Tibial nerve (tissue), 3 donors: Measurements from ENCODE around the gene TMEM185A.

ENCODE experiments used
- CTCF ChIP-seq, 5 experiments: fragments of 200-600 bp in 3 of 5; fragments of 450-650 bp in 2 of 5; sonication (generic) in 3 of 5; IDR thresholded peaks; one replicate each; pipeline ENCODE4 v1.5.1; 2016 to 2019; ENCODE audit warnings: antibody characterized with exemption in 5 of 5, mild to moderate bottlenecking in 3 of 5, moderate library complexity in 2 of 5
- POLR2A ChIP-seq, 2 donors: fragments of 450-650 bp; IDR thresholded peaks; one replicate each; pipeline ENCODE4 v1.6.1; 2017; ENCODE audit warnings: antibody characterized with exemption in 2 of 2, mild to moderate bottlenecking in 2 of 2, moderate library complexity in 2 of 2

DNA sequence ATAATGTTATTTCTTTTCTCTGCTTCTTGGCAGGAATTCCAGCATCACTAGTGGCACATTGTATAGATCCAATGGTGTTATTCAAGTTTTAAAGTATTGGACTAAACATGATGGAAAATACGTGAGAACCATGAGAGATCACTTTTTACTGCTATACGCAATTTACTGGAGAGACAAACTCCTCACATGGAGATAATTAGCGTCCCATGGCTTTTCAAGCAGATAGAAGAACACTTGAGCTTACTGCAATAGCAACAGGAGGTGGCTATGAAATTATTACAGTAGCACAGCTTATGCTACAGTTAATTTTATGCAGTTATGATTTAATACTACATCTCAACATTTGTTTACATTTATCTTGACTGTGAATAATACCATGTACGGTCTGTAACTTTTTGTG lies 11.9 kb upstream of the TMEM185A start:
- TF ChIP-seq CTCF (IDR thresholded peaks at IDR 0.05) (no peak), POLR2A (IDR thresholded peaks at IDR 0.05) (no peak)
